HepG2 (cell line): ENCODE results near the gene RAPGEF6. TPM values are rescaled to one million over a fixed set of nuclear protein-coding genes. Genes with fewer than 3 reads are reported as not detected.

ENCODE experiments used
- ARID3A ChIP-seq: IDR thresholded peaks from 2 replicates; pipeline ENCODE4 v1.6.1; 2012; ENCODE audit warnings: low read depth, low read length, improper control_type of control experiment
- CHCHD3 ChIP-seq: sonication (generic); formaldehyde crosslinking; IDR thresholded peaks from 2 replicates; pipeline ENCODE4 v1.8.0; 2022; ENCODE audit warnings: mild to moderate bottlenecking, missing genetic modification reagents, moderate library complexity
- ELF1 ChIP-seq: sonication (generic); formaldehyde crosslinking; IDR thresholded peaks from 2 replicates; pipeline ENCODE4 v1.4.0; 2020; ENCODE audit warnings: missing genetic modification reagents
- KDM6A ChIP-seq: IDR thresholded peaks from 2 replicates; pipeline ENCODE4 v1.6.1; 2016; ENCODE audit warnings: low read depth
- PATZ1 ChIP-seq: sonication (generic); formaldehyde crosslinking; IDR thresholded peaks from 2 replicates; pipeline ENCODE4 v1.4.0; 2020; ENCODE audit warnings: missing genetic modification reagents
- PRDM4 ChIP-seq: sonication (generic); formaldehyde crosslinking; IDR thresholded peaks from 2 replicates; pipeline ENCODE4 v1.9.0; 2021; ENCODE audit warnings: missing genetic modification reagents, borderline replicate concordance
- RFX3 ChIP-seq: IDR thresholded peaks from 2 replicates; pipeline ENCODE4 v1.6.1; 2016; ENCODE audit warnings: missing biosample characterization, missing genetic modification reagents
- SATB2 ChIP-seq: sonication (generic); formaldehyde crosslinking; IDR thresholded peaks from 2 replicates; pipeline ENCODE4 v1.5.0; 2020; ENCODE audit warnings: missing genetic modification reagents
- ZNF382 ChIP-seq: sonication (generic); formaldehyde crosslinking; IDR thresholded peaks from 2 replicates; pipeline ENCODE4 v1.5.0; 2020; ENCODE audit warnings: missing genetic modification reagents, mild to moderate bottlenecking, borderline replicate concordance
- ZNF512B ChIP-seq: sonication (generic); formaldehyde crosslinking; IDR thresholded peaks from 2 replicates; pipeline ENCODE4 v1.5.1; 2020; ENCODE audit warnings: missing genetic modification reagents, mild to moderate bottlenecking, borderline replicate concordance
- ZNF619 ChIP-seq: sonication (generic); formaldehyde crosslinking; IDR thresholded peaks from 2 replicates; pipeline ENCODE4 v1.4.0; 2020; ENCODE audit warnings: mild to moderate bottlenecking, missing genetic modification reagents
- ZNF782 ChIP-seq: sonication (generic); formaldehyde crosslinking; IDR thresholded peaks from 2 replicates; pipeline ENCODE4 v1.4.0; 2020; ENCODE audit warnings: missing genetic modification reagents, mild to moderate bottlenecking, borderline replicate concordance
- polyA plus RNA-seq, 8 experiments: library from polyadenylated mRNA; depleted of rRNA in 3 of 8; stranded (reverse) in 7 of 8; unstranded in 1 of 8; fragments of >200 nt; fragmentation: Illumina TruSeq in 4 of 8; extraction: Trizol in 4 of 8; gene quantifications; 2 replicates each; pipeline versions ENCODE4 v1.2.1 to v1.2.3, GENCODE V29; 2011 to 2016; ENCODE audit warnings: low read depth in 4 of 8, missing spikeins in 1 of 8, mixed read lengths in 1 of 8; ENCODE audit not compliant: insufficient read depth in 1 of 8
- total RNA-seq, 5 experiments: library from RNA; depleted of rRNA; stranded (reverse); fragments of >200 nt; fragmentation: Illumina TruSeq; extraction: Trizol; gene quantifications; 2 replicates each; pipeline ENCODE4 v1.2.3, GENCODE V29; 2016; ENCODE audit warnings: low read depth in 1 of 5
- TF ChIP-seq, protein P1 (sequence below): sonication (generic); formaldehyde crosslinking; IDR thresholded peaks from 2 replicates; pipeline ENCODE4 v1.9.0; 2022; ENCODE audit warnings: missing genetic modification reagents, mild to moderate bottlenecking, borderline replicate concordance
- TF ChIP-seq, protein P2 (sequence below): IDR thresholded peaks from 2 replicates; pipeline ENCODE4 v1.6.1; 2016; ENCODE audit warnings: control low read depth

The RAPGEF6 gene
- total and polyA plus RNA-seq, 2 of the 13 experiments (the other 11 are each of a cell fraction or from before 2014, with no cell fraction given) = 7.7 to 24.6 TPM

DNA sequence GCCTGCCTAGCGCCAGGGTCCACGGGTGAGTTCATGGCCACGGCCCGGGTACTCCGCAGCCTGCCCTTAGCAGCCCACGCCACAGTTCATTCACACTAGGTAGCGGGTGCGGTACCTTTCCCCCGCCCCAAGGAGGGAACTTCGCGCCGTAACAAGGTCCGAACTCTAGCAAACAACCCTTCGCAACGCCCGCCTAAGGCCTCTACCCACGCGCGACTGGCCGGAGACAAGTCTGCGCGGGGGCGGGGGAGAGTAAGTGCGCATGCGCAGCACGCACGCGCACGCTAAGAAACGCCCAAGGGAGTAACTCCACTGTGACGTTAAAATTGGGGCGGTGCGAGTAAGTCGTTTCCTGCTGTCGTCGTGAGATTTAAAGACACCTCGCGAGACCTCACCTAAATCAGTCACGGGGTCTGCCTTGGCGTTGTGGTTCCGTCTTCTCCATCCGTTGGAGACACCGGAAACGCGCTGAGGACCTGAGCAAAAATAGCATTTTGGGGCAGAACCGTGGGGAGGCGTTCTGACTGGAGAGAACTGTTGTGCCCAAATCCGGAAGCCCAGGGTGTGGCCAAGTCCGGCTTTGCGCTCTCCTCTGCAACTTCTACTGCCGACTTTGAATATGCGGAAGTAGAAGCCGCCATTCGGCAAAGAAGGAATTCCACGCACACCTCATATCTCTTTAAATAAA is at the start of gene RAPGEF6 (continued):
- TF ChIP-seq PRDM4 (no peak), PATZ1 (0 out of 2 replicates have a peak, but pooled peaks have one; percentile 24), ELF1 (CRISPR knock-in tag) (peak; percentile 96), ZNF382 (no peak), ARID3A (no peak), ZNF619 (CRISPR knock-in tag) (peak; percentile 51; the same call in 1 of the 2 replicates), SATB2 (CRISPR knock-in tag) (peak; percentile 36; the same call in 1 of the 2 replicates), KDM6A (no peak), ZNF512B (CRISPR knock-in tag) (0 out of 2 replicates have a peak, but pooled peaks have one; percentile 85), RFX3 (no peak), CHCHD3 (no peak; the same call in 1 of the 2 replicates), ZNF782 (CRISPR knock-in tag) (no peak)
- TF ChIP-seq, protein P1, sequence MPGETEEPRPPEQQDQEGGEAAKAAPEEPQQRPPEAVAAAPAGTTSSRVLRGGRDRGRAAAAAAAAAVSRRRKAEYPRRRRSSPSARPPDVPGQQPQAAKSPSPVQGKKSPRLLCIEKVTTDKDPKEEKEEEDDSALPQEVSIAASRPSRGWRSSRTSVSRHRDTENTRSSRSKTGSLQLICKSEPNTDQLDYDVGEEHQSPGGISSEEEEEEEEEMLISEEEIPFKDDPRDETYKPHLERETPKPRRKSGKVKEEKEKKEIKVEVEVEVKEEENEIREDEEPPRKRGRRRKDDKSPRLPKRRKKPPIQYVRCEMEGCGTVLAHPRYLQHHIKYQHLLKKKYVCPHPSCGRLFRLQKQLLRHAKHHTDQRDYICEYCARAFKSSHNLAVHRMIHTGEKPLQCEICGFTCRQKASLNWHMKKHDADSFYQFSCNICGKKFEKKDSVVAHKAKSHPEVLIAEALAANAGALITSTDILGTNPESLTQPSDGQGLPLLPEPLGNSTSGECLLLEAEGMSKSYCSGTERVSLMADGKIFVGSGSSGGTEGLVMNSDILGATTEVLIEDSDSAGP = peak; percentile 91; the same call in 1 of the 2 replicates
- TF ChIP-seq, protein P2, sequence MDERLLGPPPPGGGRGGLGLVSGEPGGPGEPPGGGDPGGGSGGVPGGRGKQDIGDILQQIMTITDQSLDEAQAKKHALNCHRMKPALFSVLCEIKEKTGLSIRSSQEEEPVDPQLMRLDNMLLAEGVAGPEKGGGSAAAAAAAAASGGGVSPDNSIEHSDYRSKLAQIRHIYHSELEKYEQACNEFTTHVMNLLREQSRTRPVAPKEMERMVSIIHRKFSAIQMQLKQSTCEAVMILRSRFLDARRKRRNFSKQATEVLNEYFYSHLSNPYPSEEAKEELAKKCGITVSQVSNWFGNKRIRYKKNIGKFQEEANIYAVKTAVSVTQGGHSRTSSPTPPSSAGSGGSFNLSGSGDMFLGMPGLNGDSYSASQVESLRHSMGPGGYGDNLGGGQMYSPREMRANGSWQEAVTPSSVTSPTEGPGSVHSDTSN = no peak
